ENCODE data around the gene CCT6A. TPM values are rescaled to one million over a fixed set of nuclear protein-coding genes. Genes with fewer than 3 reads are reported as not detected.
"Not testable (repeated sequence)": the region's sequence is repeated elsewhere in the genome, so short reads cannot be mapped to it uniquely, and the experiment has no call there.

CCT6A gene
- total RNA-seq, 3 donors from 2014 or later: 75.7 to 137 (median 112) TPM

DNA sequence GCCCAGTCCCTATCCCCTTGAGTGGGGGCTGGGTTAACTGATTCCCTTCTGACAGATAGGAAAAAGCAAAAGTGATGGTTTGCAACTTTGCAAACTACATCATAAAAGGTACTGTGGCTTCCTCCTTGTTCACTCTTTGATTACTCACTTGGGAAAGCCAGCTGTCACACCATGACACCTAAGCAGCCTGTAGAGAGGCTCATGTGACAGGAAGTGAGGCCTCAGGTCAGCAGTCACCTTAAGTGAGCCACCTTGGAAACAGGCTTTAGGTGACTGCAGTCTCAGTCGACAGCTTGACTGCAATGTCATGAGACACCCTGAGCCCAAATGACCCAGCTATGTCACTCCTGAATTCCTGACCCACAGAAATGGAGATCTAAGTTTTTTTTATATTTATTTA, 59.0 kb downstream of the CCT6A start:
- H3K9me3 ChIP-seq: no peaks in the 10 kb centered on the region
- intact Hi-C loops (cut with DNase I; ENCODE audit: low total_unique reads): no loop called here
- no peak for DNase-seq (ENCODE audit: low spot score in 2 of 2)
- H3K4me3 ChIP-seq: no peak overlapping the region
- H3K27ac ChIP-seq: no peak overlapping the region
- H3K4me1 ChIP-seq: no peaks in the 10 kb centered on the region
- H3K27me3 ChIP-seq: peaks cover 0 to under 1% of the 10 kb centered on the region in 2 donors
- H3K36me3 ChIP-seq: no peaks in the 10 kb centered on the region
- TF ChIP-seq POLR2A (IDR thresholded peaks at IDR 0.05): no peak
- TF ChIP-seq CTCF (IDR thresholded peaks at IDR 0.05): no peak
- no peak for TF ChIP-seq POLR2AphosphoS5 (IDR thresholded peaks at IDR 0.05)

GRCh38 chr7:56112244-56112643, 60.7 kb downstream of the CCT6A start:
- intact Hi-C loops (cut with DNase I; ENCODE audit: low total_unique reads); H3K36me3 ChIP-seq; H3K4me3 ChIP-seq; H3K27ac ChIP-seq; H3K4me1 ChIP-seq; H3K27me3 ChIP-seq; DNase-seq (ENCODE audit: low spot score in 2 of 2); H3K9me3 ChIP-seq: not testable (repeated sequence)

Other genes with a start within 250 kb of the CCT6A start
- not detected for gene SEPTIN14, start 189.0 kb upstream of the CCT6A start, total RNA-seq
- 1 to 10 TPM; 2.6 to 5.8 (median 4.2) TPM for gene ZNF713, start 164.3 kb upstream of the CCT6A start, total RNA-seq
- gene MRPS17, start 99.9 kb upstream of the CCT6A start, total RNA-seq: 10 to 100 TPM in 1 of 3 donors, 1 to 10 TPM in 2; 6.9 to 10.4 (median 9.2) TPM
- 100 to 1,000 TPM in 1 of 3 donors, 10 to 100 TPM in 2; 79.8 to 128 (median 87.2) TPM for gene NIPSNAP2, start 87.2 kb upstream of the CCT6A start, total RNA-seq
- gene PSPH, start 321 bp upstream of the CCT6A start, total RNA-seq: 10 to 100 TPM; 11.4 to 17.7 (median 14.4) TPM
- 100 to 1,000 TPM; 123 to 131 (median 127) TPM for gene SUMF2, start 12.5 kb downstream of the CCT6A start, total RNA-seq
- 1 to 10 TPM; 2.6 to 4.3 (median 2.8) TPM for gene PHKG1, start 41.2 kb downstream of the CCT6A start, total RNA-seq
- 100 to 1,000 TPM; 327 to 371 (median 363) TPM for gene CHCHD2, start 54.7 kb downstream of the CCT6A start, total RNA-seq
- gene NUPR2, start 64.7 kb downstream of the CCT6A start, total RNA-seq: 10 to 100 TPM in 1 of 3 donors, 1 to 10 TPM in 1, not detected in 1; 5.2 to 10.1 TPM

All from breast epithelium (tissue), 4 donors.